Smooth muscle cell (in vitro differentiated cells): Measurements from ENCODE around the gene DEPP1. TPM values are rescaled to one million over a fixed set of nuclear protein-coding genes. Genes with fewer than 3 reads are reported as not detected.

Source experiments
- DNase-seq: peaks from one replicate; lab custom pipeline; 2025; ENCODE audit not compliant: unreplicated experiment; lab: John Stamatoyannopoulos, UW
- H2AFZ ChIP-seq: fragments of 200-600 bp; sonication (generic); 2 replicates; pipeline ENCODE4 v1.6.0; 2016; ENCODE audit warnings: antibody characterized with exemption, low read depth, mild to moderate bottlenecking
- H3F3A ChIP-seq: fragments of 200-600 bp; sonication (generic); 2 replicates; pipeline ENCODE4 v1.6.0; 2017; ENCODE audit warnings: antibody characterized with exemption, low read depth
- H3K27ac ChIP-seq: fragments of 200-600 bp; sonication (generic); 2 replicates; pipeline ENCODE4 v1.5.1; 2016; ENCODE audit warnings: low read depth, mild to moderate bottlenecking
- H3K27me3 ChIP-seq: fragments of 200-600 bp; sonication (generic); 2 replicates; pipeline ENCODE4 v1.6.1; 2016; ENCODE audit warnings: low read depth, mild to moderate bottlenecking
- H3K36me3 ChIP-seq: fragments of 200-600 bp; sonication (generic); 2 replicates; pipeline ENCODE4 v1.5.1; 2016; ENCODE audit warnings: low read depth
- H3K4me1 ChIP-seq: fragments of 200-600 bp; sonication (generic); 2 replicates; pipeline ENCODE4 v1.5.1; 2016; ENCODE audit warnings: low read depth
- H3K4me2 ChIP-seq: fragments of 200-600 bp; sonication (generic); 2 replicates; pipeline ENCODE4 v1.6.0; 2016; ENCODE audit warnings: mild to moderate bottlenecking
- H3K4me3 ChIP-seq: fragments of 200-600 bp; sonication (generic); 2 replicates; pipeline ENCODE4 v1.5.1; 2016; ENCODE audit warnings: mild to moderate bottlenecking
- H3K79me2 ChIP-seq: fragments of 200-600 bp; sonication (generic); 2 replicates; pipeline ENCODE4 v1.6.0; 2016; ENCODE audit warnings: low read depth, mild to moderate bottlenecking
- H3K9ac ChIP-seq: fragments of 200-600 bp; sonication (generic); 2 replicates; pipeline ENCODE4 v1.6.0; 2016; ENCODE audit warnings: low read depth
- H3K9me3 ChIP-seq: fragments of 200-600 bp; sonication (generic); replicated peaks from 2 replicates; pipeline ENCODE4 v1.5.1; 2016; ENCODE audit warnings: low read depth
- H4K20me1 ChIP-seq: fragments of 200-600 bp; sonication (generic); 2 replicates; pipeline ENCODE4 v1.6.0; 2016; ENCODE audit warnings: low read depth
- WGBS: methylation state at CpG from one replicate; pipeline ENCODE4 v1.1.7; 2016; ENCODE audit warnings: low lambda C conversion rate; 5-methylcytosine and 5-hydroxymethylcytosine counted together
- polyA plus RNA-seq: library from polyadenylated mRNA; unstranded; fragments of >200 nt; fragmentation: Nextera tagmentation; extraction: Ambion mirVana; gene quantifications from 2 replicates; pipeline ENCODE4 v1.2.1, GENCODE V29; 2016
- total RNA-seq: library from RNA; depleted of rRNA; stranded (reverse); fragments of >200 nt; gene quantifications from 2 replicates; pipeline ENCODE4 v1.2.3, GENCODE V29; 2014
- TF ChIP-seq, protein P1 (sequence below): fragments of 200-600 bp; sonication (generic); IDR thresholded peaks from 2 replicates; pipeline ENCODE4 v1.5.1; 2017; ENCODE audit warnings: borderline replicate concordance, mild to moderate bottlenecking, antibody characterized with exemption; ENCODE audit not compliant: insufficient read depth, poor library complexity, severe bottlenecking

DEPP1 gene
- total and polyA plus RNA-seq, 2 experiments from 2014 or later = 12.9 to 13.2 TPM

DNA sequence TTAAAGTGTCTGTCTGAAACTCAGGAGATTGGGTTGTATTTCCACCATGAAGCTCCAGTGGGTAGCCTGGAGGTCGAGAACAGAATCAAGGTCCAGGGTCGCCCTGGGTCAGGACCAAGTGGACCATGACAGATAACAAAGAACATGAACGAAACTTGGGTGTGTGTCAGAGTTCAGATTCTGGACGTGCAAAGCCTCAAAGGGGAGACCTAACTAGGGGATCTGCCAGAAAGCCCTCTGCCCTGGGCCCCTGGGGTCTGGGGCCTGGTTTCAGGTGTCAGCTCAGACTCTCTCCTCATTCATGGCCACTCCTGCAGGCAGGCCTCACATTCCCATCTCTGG lies 17.4 kb downstream of the DEPP1 start:
- Histone ChIP-seq H3K9ac (no peak overlapping the region), H4K20me1 (no peaks in the 10 kb centered on the region), H3K27me3 (no peaks in the 10 kb centered on the region), H3K36me3 (no peaks in the 10 kb centered on the region), H3K4me1 (peaks cover 32% of the 10 kb centered on the region), H2AFZ (no peak overlapping the region), H3F3A (no peaks in the 10 kb centered on the region), H3K9me3 (no peaks in the 10 kb centered on the region), H3K4me3 (no peak overlapping the region), H3K27ac (no peak overlapping the region), H3K4me2 (no peak overlapping the region), H3K79me2 (no peaks in the 10 kb centered on the region)
- 80% methylated on average over 4 of the region's 4 CpGs for WGBS
- TF ChIP-seq, protein P1, sequence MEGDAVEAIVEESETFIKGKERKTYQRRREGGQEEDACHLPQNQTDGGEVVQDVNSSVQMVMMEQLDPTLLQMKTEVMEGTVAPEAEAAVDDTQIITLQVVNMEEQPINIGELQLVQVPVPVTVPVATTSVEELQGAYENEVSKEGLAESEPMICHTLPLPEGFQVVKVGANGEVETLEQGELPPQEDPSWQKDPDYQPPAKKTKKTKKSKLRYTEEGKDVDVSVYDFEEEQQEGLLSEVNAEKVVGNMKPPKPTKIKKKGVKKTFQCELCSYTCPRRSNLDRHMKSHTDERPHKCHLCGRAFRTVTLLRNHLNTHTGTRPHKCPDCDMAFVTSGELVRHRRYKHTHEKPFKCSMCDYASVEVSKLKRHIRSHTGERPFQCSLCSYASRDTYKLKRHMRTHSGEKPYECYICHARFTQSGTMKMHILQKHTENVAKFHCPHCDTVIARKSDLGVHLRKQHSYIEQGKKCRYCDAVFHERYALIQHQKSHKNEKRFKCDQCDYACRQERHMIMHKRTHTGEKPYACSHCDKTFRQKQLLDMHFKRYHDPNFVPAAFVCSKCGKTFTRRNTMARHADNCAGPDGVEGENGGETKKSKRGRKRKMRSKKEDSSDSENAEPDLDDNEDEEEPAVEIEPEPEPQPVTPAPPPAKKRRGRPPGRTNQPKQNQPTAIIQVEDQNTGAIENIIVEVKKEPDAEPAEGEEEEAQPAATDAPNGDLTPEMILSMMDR = no peak
- no peak for DNase-seq

DNA sequence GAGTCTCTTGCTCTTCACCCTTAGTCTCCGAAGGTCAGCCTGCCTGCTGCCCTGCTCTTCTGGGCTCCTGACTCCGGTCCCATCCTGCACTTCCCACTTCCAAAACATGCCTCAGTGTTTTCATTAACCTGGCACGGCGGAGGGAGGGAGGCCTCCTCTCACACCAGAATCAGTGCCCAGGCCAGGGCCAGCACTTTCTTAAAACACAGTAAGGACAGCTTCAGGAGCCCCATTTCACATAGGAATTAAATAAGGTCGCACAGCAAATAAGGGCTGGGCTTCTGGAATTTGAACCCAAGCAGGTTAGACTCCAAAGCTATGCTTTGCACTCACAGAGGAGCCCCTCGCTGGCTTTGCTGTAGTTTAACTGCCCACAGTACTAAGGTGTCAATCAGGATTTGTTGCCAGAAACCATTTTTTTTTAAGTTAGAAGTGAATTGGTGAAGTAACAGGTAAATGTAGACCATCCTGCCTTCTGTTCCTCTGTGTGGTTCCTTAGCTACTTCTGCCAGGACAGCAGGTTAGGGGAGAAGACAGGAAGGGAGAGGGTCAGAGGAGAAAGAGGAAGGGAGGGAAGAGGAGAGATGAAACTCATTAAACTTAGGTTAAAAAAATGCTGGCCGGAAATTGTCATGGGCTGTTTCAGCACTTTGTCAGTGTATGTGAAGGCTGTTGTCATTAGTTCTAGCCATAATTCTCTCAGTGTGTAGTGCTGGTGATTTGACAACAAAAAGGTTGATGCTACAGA lies 18.0 kb downstream of the DEPP1 start:
- no peaks in the 10 kb centered on the region for H3K36me3 ChIP-seq
- peaks cover 32% of the 10 kb centered on the region for H3K4me1 ChIP-seq
- WGBS = 86% methylated on average over 7 of the region's 7 CpGs
- H3K27me3 ChIP-seq = no peaks in the 10 kb centered on the region
- no peak overlapping the region for H3K27ac ChIP-seq
- TF ChIP-seq, protein P1 = no peak
- no peaks in the 10 kb centered on the region for H3K79me2 ChIP-seq
- H3K4me2 ChIP-seq = peak overlapping the region; percentile 91
- no peak overlapping the region for H3K9ac ChIP-seq
- H4K20me1 ChIP-seq = no peaks in the 10 kb centered on the region
- DNase-seq = no peak
- no peaks in the 10 kb centered on the region for H3K9me3 ChIP-seq
- H3F3A ChIP-seq = no peaks in the 10 kb centered on the region
- H2AFZ ChIP-seq = no peak overlapping the region
- no peak overlapping the region for H3K4me3 ChIP-seq

DNA sequence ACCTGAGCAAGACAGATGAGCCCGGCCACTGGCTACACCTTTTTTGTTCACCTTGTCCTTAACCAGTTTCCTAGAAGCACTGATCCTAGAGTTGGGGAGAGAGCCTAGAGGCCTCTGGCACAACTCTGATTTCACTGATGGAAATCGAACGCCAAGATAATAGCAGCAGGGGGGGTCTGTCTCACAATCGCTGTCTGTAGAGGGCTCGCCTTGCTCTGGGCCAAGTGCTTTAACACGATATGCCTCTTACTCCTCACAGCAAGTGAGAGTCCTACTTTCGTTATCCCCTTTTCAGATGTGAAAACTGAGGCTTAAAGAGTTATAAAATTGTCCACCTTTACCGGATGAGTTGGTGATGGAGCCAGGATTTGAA lies 18.5 kb downstream of the DEPP1 start:
- no peaks in the 10 kb centered on the region for H3K36me3 ChIP-seq
- H3K27ac ChIP-seq = no peak overlapping the region
- no peaks in the 10 kb centered on the region for H3F3A ChIP-seq
- no peaks in the 10 kb centered on the region for H3K79me2 ChIP-seq
- TF ChIP-seq, protein P1 = no peak
- peaks cover 30% of the 10 kb centered on the region for H3K4me1 ChIP-seq
- no peak for DNase-seq
- peak overlapping the region; percentile 91 for H3K4me2 ChIP-seq
- H3K9me3 ChIP-seq = no peaks in the 10 kb centered on the region
- H3K4me3 ChIP-seq = peak overlapping the region; percentile 83
- WGBS = 46% methylated on average over 8 of the region's 8 CpGs
- H3K27me3 ChIP-seq = no peaks in the 10 kb centered on the region
- H3K9ac ChIP-seq = no peak overlapping the region
- no peaks in the 10 kb centered on the region for H4K20me1 ChIP-seq
- H2AFZ ChIP-seq = peak overlapping the region; percentile 69
